Left ventricle myocardium inferior (tissue), 1 donor: ENCODE measurements around the gene SRCAP. TPM values are rescaled to one million over a fixed set of nuclear protein-coding genes. Genes with fewer than 3 reads are reported as not detected.

Experiments used
- DNase-seq: peaks from one replicate; pipeline ENCODE4 v3.0.0-alpha.2; 2020
- H3K27ac ChIP-seq: fragments of 200-600 bp; replicated peaks from 2 replicates; pipeline ENCODE4 v1.8.0; 2021
- H3K27me3 ChIP-seq: fragments of 200-600 bp; 2 replicates; pipeline ENCODE4 v1.8.0; 2021; ENCODE audit warnings: low read depth
- H3K36me3 ChIP-seq: fragments of 200-600 bp; 2 replicates; pipeline ENCODE4 v1.8.0; 2021
- H3K4me1 ChIP-seq: fragments of 200-600 bp; 2 replicates; pipeline ENCODE4 v1.8.0; 2021
- H3K4me3 ChIP-seq: fragments of 200-600 bp; 2 replicates; pipeline ENCODE4 v1.8.0; 2021; ENCODE audit warnings: mild to moderate bottlenecking, moderate library complexity
- H3K9me3 ChIP-seq: fragments of 200-600 bp; replicated peaks from 2 replicates; pipeline ENCODE4 v1.8.0; 2021
- intact Hi-C: fragments of 100-400 bp; cut with micrococcal nuclease; formaldehyde crosslinking; loops from one replicate; pipeline ENCODE4 v1.11.0; 2022
- total RNA-seq: library from RNA; stranded (reverse); fragmentation: NEBNext Ultra II Directional; extraction: Animal tissue kit (Norgen Biotek cat#: 25700); gene quantifications from one replicate; pipeline ENCODE4 v1.2.1, GENCODE V29; 2021
- TF ChIP-seq, protein P1 (sequence below): fragments of 200-600 bp; IDR thresholded peaks from 2 replicates; pipeline ENCODE4 v1.8.0; 2021; ENCODE audit warnings: antibody characterized with exemption, mild to moderate bottlenecking, borderline replicate concordance
- donor health status: DM: no; HTN: yes; CAD: no; lungs with severe emphysema.

Gene SRCAP
- total RNA-seq, 1 donor from 2014 or later = 42.5 TPM

DNA sequence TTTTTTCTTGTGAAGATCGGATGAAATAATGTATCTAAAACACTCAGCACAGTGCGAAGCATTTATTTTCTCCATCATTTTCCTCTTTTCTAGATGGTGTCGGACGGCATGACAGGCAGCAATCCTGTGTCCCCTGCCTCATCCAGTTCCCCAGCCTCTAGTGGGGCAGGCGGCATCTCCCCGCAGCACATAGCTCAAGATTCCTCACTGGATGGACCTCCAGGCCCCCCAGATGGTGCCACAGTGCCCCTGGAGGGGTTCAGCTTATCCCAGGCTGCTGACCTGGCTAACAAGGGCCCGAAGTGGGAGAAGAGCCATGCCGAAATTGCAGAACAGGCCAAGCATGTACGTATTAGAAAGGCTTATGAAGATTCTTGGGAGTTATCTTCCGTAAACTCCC, 5.0 kb downstream of the SRCAP start:
- no peaks in the 10 kb centered on the region for H3K9me3 ChIP-seq
- no peaks in the 10 kb centered on the region for H3K27me3 ChIP-seq
- H3K4me3 ChIP-seq = no peak overlapping the region
- no peak overlapping the region for H3K27ac ChIP-seq
- DNase-seq = no peak
- peaks cover 28% of the 10 kb centered on the region for H3K4me1 ChIP-seq
- intact Hi-C loops = no loop called here
- TF ChIP-seq, protein P1, sequence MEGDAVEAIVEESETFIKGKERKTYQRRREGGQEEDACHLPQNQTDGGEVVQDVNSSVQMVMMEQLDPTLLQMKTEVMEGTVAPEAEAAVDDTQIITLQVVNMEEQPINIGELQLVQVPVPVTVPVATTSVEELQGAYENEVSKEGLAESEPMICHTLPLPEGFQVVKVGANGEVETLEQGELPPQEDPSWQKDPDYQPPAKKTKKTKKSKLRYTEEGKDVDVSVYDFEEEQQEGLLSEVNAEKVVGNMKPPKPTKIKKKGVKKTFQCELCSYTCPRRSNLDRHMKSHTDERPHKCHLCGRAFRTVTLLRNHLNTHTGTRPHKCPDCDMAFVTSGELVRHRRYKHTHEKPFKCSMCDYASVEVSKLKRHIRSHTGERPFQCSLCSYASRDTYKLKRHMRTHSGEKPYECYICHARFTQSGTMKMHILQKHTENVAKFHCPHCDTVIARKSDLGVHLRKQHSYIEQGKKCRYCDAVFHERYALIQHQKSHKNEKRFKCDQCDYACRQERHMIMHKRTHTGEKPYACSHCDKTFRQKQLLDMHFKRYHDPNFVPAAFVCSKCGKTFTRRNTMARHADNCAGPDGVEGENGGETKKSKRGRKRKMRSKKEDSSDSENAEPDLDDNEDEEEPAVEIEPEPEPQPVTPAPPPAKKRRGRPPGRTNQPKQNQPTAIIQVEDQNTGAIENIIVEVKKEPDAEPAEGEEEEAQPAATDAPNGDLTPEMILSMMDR = no peak
- H3K36me3 ChIP-seq = peaks cover 93% of the 10 kb centered on the region

DNA sequence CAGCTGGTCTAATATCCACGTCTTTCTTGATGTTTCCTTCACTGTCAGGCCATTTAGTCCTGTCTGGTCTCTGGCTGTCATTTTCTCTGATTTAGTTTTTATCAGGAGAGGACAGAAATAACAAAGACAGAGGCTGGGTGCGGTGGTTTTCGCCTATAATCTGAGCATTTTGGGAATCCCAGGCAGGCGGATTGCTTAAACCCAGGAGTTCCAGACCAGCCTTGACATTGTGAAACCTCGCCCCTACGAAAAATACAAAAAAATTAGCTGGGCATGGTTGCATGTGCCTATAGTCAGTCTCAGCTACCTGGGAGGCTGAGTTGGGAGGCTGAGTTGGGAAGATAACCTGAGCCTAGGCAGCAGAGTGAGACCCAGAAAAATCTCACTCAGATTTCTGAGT, 7.1 kb downstream of the SRCAP start:
- Histone ChIP-seq H3K27ac (no peak overlapping the region), H3K4me3 (no peak overlapping the region), H3K9me3 (no peaks in the 10 kb centered on the region), H3K36me3 (peaks cover 98% of the 10 kb centered on the region), H3K4me1 (peaks cover 7% of the 10 kb centered on the region), H3K27me3 (no peaks in the 10 kb centered on the region)
- TF ChIP-seq, protein P1 = no peak
- no peak for DNase-seq
- intact Hi-C loops = no loop called here

DNA sequence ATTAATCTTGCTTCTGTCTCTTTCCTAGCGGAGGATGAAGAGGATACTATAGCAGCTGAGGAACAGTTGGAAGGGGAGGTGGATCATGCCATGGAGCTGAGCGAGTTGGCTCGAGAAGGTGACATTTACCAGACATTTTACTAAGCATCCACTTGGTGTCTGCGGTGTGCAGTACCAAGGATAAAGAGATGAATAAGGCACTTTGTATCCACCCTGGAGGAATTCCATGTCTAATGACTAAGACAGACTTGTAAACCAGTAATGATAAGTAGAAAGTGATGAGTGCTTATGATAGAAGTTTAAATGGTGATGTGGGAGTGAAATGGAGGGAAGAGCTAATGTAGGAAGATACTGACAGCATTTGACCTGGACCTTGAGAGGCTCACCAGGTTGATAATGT, 12.0 kb downstream of the SRCAP start:
- DNase-seq = no peak
- TF ChIP-seq, protein P1 = no peak
- peaks cover 100% of the 10 kb centered on the region for H3K36me3 ChIP-seq

DNA sequence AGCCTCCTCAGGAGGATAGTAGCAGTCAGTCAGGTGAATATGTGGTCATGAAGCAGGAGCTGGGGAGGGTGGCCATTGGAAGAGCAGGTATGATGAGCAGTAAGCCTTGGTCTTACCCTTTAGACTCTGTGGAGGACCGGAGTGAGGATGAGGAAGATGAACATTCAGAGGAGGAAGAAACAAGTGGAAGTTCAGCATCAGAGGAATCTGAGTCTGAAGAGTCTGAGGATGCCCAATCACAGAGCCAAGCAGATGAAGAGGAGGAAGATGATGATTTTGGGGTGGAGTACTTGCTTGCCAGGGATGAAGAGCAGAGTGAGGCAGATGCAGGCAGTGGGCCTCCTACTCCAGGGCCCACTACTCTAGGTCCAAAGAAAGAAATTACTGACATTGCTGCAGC, 12.7 kb downstream of the SRCAP start:
- intact Hi-C loops = no loop called here
- H3K36me3 ChIP-seq = peaks cover 100% of the 10 kb centered on the region
- no peak overlapping the region for H3K4me3 ChIP-seq
- no peak overlapping the region for H3K27ac ChIP-seq
- no peaks in the 10 kb centered on the region for H3K9me3 ChIP-seq
- no peak for DNase-seq
- H3K4me1 ChIP-seq = no peaks in the 10 kb centered on the region
- TF ChIP-seq, protein P1 = no peak
- H3K27me3 ChIP-seq = no peaks in the 10 kb centered on the region

More for the DNA sequence above, 12.0 kb downstream of the SRCAP start:
- Histone ChIP-seq H3K9me3 (no peaks in the 10 kb centered on the region), H3K27ac (no peak overlapping the region), H3K27me3 (no peaks in the 10 kb centered on the region), H3K4me1 (no peaks in the 10 kb centered on the region), H3K4me3 (no peak overlapping the region)
- intact Hi-C loops = no loop called here

DNA sequence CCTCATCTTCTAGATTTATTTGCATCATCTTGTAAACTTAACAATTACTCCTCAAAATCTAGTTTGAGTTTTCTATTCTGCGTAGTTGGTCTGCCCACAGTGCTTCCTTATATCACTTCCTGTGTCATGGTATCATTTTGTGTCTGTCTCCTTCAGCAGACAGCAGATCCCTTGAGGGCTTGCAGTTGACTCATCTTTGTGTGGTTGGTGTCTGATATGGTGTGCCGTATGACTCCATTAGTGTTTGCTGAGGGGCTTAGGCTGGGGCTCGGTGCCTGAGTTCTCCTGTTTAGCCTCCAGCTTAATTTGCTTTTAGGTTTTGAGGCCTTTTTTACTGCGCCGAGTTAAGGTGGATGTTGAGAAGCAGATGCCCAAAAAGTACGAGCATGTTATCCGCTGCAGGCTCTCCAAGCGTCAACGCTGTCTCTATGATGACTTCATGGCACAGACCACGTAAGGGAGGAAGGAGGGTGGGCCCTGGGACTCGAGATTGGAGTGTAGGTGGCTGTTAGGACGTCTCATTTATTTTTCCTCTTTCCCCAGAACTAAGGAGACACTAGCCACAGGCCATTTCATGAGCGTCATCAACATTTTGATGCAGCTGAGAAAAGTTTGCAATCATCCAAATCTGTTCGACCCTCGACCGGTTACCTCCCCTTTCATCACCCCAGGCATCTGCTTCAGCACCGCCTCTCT, 16.9 kb downstream of the SRCAP start:
- Histone ChIP-seq H3K36me3 (peaks cover 100% of the 10 kb centered on the region), H3K4me1 (no peaks in the 10 kb centered on the region), H3K9me3 (no peaks in the 10 kb centered on the region), H3K27ac (no peak overlapping the region), H3K4me3 (no peak overlapping the region), H3K27me3 (no peaks in the 10 kb centered on the region)
- intact Hi-C loops = no loop called here
- TF ChIP-seq, protein P1 = no peak
- no peak for DNase-seq
